EL (cell line): ENCODE data around the gene PAM16.
A peak's percentile ranks its signal among the peaks of the same experiment; 100 is the strongest.

Source experiments
- DNase-seq: peaks from one replicate; pipeline ENCODE4 v3.0.0-alpha.2; 2016

Gene PAM16

GRCh38 chr16:4370570-4371356 is 19.6 kb upstream of the PAM16 start:
- DNase-seq, result peak; percentile 96

DNA sequence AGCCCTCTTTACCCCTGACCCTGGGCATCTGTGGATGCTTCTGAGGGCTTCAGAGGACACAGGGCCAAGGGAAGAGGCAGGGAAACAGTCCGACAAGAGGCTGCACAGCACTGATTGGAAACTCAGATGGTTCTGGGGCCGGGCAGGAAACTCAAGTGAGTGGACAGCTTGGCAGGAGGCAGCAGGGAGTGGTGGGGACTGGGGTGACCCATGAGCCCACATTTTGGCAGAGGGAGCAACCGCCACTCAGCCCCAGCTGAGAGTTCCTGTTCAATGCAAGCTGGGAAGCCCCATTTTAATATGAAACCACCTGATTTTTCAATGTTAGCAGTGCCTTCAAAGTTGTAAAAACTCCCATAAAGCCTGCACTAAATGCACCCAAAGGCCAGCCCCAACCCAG is 19.0 kb upstream of the PAM16 start:
- DNase-seq, result no peak

DNA sequence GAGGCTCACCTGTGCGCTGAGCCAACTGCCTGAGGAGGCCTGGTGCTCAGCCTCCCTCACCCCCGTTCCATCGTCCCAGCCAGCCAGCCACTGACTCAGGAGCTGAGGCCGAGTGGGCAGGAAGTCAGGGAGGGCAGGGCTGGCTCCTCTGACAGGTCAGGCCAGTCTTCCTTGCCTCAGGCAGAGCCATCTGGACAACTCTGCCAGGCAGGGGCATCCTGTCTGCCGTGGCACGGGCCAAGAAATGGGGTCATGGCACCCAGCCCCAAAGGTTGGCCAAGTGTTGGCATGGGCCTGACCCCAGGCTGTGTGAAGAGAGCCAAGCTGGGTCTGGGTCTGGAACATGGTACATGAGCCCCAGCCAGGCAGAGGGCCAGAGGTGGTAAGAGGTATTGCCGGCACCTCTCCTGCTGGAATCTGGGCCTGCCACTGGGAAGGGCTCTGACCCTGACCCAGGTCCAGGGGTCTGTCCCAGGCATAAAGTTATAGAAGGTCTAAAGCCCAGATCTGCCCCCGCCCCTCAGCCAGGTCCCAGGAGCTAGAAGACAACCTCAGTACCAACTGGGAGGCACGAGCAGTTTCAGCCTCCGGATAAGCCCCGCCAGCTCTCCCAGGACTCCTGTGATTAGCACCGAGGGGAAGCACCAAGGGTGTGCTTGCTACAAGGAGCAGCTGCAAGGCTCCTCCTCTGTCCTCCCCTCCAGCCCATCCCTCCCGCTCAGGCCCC is 18.0 kb upstream of the PAM16 start:
- peak; percentile 80 for DNase-seq

- DNase-seq, result no peak
Measured at GRCh38 chr16:4367393-4367856, 16.3 kb upstream of the PAM16 start.

GRCh38 chr16:4366016-4366415 is 14.9 kb upstream of the PAM16 start:
- DNase-seq, result no peak

DNA sequence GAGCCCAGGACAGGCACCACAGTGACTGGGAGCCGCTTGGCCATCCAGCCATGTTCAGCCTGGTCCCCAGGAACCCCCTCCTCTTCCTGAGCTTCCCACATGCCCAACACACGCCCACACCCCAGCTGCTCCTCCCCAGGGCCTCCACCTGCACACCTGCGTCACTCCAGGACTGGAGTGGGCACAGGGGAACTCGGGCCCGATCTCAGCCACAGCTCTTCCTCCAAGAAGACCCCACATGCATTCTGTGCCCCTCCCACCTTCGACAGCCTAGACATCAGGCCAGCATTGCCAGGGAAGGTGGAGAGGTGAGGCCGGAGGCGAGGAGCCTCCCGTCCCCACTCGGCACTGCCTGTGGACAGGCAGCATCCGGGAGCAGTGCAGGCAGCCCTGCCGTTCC is 14.5 kb upstream of the PAM16 start:
- no peak for DNase-seq

DNA sequence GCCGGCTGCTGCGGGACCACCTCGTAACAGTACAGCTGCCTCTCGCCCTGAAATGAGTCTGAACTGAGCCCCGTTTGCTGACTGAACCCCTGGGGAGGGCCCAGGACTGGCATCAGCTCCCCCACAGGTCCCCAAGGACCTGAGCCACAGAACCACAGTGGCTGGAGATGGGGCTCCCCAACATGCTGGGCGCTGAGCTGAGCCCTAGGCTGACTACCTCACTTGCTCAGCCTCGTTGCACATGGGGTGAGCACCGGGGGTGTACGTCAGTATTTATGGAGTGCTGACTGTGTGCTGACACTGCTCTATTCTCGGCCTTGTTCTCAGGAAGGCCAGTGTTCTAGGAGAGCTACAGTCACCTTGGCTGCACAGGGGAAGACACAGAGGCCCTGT is 13.9 kb upstream of the PAM16 start:
- no peak for DNase-seq

DNA sequence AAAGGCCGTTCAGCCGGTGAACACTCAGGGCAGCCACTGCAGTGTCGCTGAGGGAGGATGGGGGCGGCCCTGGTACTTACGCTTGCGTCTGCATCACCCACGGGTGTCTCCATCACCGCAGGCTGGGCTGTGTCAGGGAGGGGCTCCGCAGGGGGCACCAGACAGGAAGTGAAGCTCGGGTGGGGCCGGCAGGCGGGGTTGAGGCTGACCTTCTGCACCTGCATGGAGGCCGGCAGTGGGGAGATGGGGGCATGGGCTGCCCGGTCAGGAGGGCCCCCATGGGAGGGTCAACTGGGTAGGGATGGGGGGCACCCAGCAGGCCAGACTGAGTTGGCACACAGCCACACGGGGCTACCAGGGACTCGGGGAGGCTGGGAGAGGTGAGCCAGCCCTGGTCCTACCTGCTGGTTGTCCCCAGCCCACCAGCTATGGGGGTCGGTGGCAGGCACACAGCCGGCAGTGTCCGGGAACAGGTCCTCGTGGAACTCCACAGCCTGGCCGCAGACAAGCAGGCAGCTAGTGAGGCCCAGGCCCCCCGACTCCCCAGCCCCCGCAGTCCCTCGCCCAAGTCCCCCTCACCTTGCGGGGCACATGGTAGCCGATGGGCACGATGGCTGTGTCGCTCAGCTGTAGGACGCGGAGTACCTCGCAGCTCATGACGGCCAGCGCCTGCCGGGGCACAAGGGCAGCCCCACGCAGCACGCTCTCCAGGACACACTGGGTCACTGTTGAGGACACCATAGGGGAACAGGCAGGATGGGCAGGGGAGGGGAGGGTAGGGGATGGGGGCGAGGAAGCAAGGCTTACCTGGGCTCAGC is 13.3 kb upstream of the PAM16 start:
- DNase-seq, result no peak

DNA sequence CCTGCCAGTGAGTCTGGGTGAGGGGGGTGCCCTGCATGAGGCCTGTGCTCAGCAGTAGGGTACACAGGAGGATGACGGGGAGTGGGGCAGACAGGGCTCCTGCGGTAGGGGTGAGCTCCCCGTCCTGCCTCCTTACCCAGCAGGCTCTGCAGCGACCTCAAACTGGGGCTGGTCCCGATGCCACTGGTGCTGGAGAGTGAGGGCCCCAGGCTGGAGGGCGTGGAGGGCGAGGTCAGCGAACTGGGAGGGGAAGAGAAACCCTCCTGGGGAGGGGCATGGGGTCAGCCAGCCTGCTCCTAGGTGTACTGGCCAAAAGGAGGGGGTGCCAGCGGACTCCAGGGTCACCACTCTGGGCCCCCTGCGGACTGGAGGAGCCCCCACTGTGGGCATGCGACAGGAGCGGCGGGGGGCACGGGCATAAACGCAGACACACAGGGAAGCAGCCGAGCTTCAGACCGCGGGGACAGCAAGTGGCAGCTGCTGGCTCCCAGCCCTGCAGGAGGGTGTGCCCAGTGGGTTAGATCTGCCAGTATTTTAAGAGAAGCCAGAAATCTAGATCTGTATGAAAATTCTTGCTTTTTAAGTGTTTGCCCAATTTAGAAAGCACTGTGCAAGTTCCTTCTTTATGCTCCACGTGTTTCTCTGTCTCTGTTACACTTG is 11.5 kb upstream of the PAM16 start:
- DNase-seq, result no peak

- DNase-seq, result no peak
Measured at GRCh38 chr16:4361944-4362311, 10.8 kb upstream of the PAM16 start.

- DNase-seq, result no peak
Measured at GRCh38 chr16:4361033-4361943, 10.2 kb upstream of the PAM16 start.

DNA sequence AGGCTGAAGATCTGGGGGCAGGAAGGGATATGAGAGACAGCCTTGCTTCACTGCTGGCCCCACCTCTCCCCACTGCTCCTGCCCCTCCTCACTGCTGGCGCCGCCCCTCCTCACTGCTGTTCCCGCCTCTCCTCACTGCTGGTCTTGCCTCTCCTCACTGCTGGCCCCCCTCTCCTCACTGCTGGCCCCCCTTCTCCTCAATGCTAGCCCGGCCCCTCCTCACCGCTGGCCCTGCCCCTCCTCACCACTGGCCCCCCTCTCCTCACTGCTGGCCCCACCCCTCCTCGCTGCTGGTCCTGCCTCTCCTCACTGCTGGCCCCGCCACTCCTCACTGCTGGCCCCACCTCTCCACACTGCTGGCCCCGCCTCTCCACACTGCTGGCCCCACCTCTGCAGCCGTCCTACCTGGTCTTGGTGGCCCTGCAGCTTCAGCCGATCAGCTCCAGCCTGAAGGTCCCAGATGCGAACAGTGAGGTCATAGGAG is 9.5 kb upstream of the PAM16 start:
- no peak for DNase-seq

GRCh38 chr16:4359914-4360313 is 8.8 kb upstream of the PAM16 start:
- no peak for DNase-seq

- peak; percentile 36 for DNase-seq
Measured at GRCh38 chr16:4358831-4359561, 7.9 kb upstream of the PAM16 start.

- DNase-seq, result no peak
Measured at GRCh38 chr16:4358236-4358635, 7.1 kb upstream of the PAM16 start.

GRCh38 chr16:4356820-4357219 is 5.7 kb upstream of the PAM16 start:
- DNase-seq, result no peak

DNA sequence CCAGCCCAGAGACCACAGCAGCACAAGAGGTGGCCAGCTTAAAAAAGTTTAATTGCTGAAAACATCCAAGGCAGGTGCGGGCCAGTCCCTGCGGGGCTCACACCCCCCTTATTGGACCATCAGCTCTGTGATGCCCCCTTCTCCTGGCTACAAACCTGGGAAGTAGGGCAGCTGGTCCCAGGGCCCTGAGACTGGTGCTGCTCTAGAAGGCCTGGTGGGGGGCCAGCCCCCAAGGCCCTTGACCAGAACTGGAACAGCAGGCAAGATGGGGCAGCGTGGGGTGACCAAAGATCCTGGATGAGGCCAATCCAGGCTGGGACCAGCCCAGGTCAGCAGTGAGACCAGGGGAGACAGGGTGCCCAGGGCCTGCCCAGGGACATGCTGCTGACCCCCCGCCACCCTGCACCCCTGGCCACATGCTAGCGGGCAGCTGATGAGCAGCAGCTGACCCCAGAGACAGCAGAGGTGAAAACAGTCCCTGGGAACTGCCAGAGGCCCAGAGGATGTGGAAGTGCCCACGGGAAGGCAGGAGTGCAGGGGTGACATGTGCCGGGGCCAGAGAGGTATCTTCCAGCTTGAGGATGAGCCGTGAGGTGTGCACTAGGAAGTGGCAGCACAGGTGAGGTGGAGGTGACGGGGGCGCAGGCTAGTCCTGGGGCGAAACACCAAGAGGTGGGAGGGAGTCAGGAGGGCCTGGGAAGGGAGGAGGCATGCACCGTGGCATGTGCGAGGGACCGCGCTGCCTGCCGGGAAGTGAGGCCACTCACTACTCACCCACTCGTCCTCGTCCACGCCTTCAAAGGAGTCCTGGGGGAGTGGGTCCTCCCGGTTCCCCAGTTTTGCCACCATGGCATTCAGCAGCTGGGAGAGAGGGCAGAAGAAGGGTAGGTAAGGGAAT is 3.6 kb upstream of the PAM16 start:
- no peak for DNase-seq

DNA sequence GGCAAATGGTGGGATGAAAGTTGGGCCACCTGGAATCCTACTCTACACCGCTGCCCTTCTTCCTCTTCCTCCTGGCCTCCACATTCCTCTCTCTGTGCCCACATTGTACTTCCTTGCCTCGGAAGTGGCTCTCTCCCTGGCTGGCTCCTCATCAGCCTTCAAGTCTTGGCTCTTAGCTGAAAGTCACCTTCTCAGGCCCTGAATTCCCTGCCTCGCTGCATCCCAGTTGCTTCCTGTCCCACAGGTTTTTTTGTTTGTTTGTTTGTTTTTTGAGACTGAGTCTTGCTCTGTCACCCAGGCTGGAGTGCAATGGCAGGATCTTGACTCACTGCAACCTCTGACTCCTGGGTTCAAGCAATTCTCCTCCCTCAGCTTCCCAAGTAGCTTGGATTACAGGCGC is 2.6 kb upstream of the PAM16 start:
- DNase-seq, result no peak

DNA sequence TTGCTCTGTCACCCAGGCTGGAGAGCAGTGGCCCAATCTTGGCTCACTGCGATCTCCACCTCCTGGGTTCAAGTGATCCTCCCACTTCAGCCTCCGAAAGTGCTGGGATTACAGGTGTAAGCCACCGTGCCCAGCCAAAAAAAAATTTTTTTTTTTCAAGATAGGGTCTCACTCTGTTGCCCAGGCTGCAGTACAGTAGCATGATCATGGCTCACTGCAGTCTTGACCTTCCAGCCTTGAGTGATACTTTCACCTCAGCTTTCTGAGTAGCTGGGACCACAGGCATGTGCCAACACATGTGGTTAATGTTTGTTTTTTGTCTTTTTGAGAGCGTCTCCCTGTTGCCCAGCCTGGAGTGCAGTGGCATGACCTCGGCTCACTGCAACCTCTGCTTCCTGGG is 1.7 kb upstream of the PAM16 start:
- DNase-seq, result no peak

GRCh38 chr16:4351880-4352279 is 759 bp upstream of the PAM16 start:
- DNase-seq, result peak; percentile 77
